ENCODE results near the gene SAMD4B. TPM values are rescaled to one million over a fixed set of nuclear protein-coding genes. Genes with fewer than 3 reads are reported as not detected.

SAMD4B gene
- total and polyA plus RNA-seq, 10 donors = 26.7 to 108 (median 80.9) TPM

DNA sequence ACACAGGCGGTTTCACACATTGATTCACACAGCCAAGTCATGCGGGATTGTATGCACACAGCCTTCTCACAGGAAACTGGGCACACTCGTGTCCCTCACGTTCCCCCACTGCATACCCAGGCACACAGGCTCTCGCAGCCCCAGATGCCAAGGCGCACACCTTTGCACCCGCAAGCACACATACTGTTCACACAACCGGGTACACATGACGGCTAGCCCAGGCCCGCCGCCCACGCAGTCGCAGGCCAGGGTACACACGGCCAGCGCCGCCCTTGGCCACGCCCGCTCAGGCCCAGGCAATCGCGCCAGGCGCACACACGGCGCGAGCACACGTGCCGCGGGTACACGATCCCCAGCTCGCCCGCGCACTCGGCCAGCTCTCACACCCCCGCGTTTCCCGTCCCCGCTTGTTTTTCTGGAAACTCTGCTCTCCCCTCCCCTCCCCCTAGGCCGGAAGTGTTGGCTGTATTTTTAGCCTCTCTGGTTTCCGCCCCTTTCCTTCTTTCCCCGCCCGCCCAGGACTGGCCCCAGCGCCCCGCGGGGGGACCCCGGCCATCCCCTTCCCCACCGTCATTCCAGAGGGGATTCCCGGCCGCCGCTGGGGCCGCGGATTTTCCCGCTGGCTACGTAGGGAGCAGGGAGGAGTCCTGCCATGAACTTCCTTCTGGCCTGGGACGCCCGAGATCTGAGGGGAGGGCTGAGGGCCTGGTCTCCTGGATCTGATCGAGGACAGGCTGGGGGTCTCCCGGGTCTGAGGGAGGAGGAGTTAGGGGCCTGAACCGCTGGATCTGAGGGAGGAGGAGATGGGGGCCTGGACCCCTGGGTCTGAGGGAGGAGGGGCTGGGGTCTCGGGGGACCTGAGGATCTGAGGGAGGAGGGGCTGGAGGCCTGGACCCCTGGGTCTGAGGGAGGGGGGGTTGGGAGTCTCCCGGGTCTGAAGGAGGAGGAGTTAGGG, 60.4 kb downstream of the SAMD4B start:
- TF ChIP-seq POLR2AphosphoS5 (IDR thresholded peaks at IDR 0.05) = peak; percentile 92 to 98 (median 93)
- TF ChIP-seq POLR2A (IDR thresholded peaks at IDR 0.05) = peak; percentile 13 to 61 (median 28)
- TF ChIP-seq, protein P1, sequence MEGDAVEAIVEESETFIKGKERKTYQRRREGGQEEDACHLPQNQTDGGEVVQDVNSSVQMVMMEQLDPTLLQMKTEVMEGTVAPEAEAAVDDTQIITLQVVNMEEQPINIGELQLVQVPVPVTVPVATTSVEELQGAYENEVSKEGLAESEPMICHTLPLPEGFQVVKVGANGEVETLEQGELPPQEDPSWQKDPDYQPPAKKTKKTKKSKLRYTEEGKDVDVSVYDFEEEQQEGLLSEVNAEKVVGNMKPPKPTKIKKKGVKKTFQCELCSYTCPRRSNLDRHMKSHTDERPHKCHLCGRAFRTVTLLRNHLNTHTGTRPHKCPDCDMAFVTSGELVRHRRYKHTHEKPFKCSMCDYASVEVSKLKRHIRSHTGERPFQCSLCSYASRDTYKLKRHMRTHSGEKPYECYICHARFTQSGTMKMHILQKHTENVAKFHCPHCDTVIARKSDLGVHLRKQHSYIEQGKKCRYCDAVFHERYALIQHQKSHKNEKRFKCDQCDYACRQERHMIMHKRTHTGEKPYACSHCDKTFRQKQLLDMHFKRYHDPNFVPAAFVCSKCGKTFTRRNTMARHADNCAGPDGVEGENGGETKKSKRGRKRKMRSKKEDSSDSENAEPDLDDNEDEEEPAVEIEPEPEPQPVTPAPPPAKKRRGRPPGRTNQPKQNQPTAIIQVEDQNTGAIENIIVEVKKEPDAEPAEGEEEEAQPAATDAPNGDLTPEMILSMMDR (IDR thresholded peaks at IDR 0.05 in 8 of 11, conservative IDR thresholded peaks at IDR 0.05 in 3 of 11) = peak in 4 of 11 experiments; percentile 9 to 37 (median 10)
- H3K27ac ChIP-seq = peak overlapping the region; percentile 88 to 100 (median 99)
- H3K4me1 ChIP-seq = peaks cover 61 to 88% (median 83%) of the 10 kb centered on the region in 6 donors
- H3K27me3 ChIP-seq (replicated peaks in 1 of 7) = no peaks in the 10 kb centered on the region
- H3K9me3 ChIP-seq = no peaks in the 10 kb centered on the region
- peak overlapping the region; percentile 4 to 96 (median 44) for H3K4me3 ChIP-seq
- 1 to 2% (median 2%) methylated on average over 50 to 59 of the region's 59 CpGs for WGBS, 5 donors
- peaks cover 0 to 11% (median 1%) of the 10 kb centered on the region in 6 donors for H3K36me3 ChIP-seq
- DNase-seq = peak; percentile 98
- intact Hi-C loops (cut with DNase I; ENCODE audit: low total_unique reads) = no loop called here

DNA sequence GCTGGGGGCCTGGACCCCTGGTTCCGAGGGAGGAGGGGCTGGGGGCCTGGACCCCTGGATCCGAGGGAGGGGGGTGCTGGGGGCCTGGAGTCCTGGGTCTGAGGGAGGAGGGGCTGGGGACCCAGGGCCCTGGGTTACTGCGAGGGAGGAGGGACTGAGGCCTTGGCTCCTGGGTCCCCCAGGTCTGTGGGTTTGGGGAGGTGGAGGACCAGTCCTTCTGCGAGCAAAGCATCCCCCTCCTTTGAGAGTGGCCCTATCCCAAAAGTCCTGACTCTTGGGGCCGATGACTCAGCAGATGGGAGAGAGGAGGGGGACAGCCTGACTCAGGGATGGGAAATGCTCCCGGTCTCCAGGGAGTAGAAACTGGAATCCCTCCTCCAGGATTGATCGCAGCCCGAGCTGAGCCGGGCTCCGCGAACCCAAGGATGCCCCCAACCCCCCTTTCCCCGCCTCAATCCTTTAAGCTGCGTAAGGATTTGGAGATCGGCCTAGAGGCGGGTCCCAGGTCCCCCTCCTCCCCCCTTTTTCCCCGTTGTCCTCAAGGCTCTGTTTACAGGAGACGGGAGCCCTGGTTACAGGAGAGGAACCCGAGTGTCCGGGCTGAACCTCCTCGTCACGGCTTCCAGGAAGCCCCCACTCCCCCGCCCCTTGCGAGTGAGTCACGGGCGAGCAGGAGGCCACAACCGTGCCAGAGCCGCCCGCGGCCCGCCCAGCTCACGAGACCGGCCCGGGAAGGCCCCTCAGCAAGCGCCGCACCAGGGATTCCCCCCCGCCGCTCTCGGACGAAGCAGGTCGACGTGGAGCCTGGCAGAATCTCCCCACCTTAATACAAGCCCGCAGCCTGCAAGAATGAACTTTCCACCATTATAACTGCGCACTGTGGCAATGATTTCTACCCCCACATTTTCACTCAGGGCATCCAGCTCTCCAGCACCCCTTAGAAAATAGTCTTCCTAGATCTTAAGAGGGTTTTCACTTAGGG, 61.4 kb downstream of the SAMD4B start:
- H3K9me3 ChIP-seq = no peaks in the 10 kb centered on the region
- WGBS, 5 donors = 0 to 2% (median 1%) methylated on average over 31 to 43 of the region's 43 CpGs
- H3K36me3 ChIP-seq = peaks cover 4 to 20% (median 11%) of the 10 kb centered on the region in 6 donors
- H3K27ac ChIP-seq = peak overlapping the region; percentile 88 to 100 (median 99)
- H3K4me1 ChIP-seq = peaks cover 51 to 85% (median 78%) of the 10 kb centered on the region in 6 donors
- peak; percentile 100 for DNase-seq
- peak overlapping the region; percentile 30 to 96 (median 44) for H3K4me3 ChIP-seq
- intact Hi-C loops (cut with DNase I; ENCODE audit: low total_unique reads) = no loop called here
- TF ChIP-seq POLR2A (IDR thresholded peaks at IDR 0.05) (peak; percentile 29 to 93 (median 32)), POLR2AphosphoS5 (IDR thresholded peaks at IDR 0.05) (peak; percentile 97 to 99 (median 97))
- TF ChIP-seq, protein P1 (IDR thresholded peaks at IDR 0.05 in 8 of 11, conservative IDR thresholded peaks at IDR 0.05 in 3 of 11) = no peak
- H3K27me3 ChIP-seq (replicated peaks in 1 of 7) = no peaks in the 10 kb centered on the region

DNA sequence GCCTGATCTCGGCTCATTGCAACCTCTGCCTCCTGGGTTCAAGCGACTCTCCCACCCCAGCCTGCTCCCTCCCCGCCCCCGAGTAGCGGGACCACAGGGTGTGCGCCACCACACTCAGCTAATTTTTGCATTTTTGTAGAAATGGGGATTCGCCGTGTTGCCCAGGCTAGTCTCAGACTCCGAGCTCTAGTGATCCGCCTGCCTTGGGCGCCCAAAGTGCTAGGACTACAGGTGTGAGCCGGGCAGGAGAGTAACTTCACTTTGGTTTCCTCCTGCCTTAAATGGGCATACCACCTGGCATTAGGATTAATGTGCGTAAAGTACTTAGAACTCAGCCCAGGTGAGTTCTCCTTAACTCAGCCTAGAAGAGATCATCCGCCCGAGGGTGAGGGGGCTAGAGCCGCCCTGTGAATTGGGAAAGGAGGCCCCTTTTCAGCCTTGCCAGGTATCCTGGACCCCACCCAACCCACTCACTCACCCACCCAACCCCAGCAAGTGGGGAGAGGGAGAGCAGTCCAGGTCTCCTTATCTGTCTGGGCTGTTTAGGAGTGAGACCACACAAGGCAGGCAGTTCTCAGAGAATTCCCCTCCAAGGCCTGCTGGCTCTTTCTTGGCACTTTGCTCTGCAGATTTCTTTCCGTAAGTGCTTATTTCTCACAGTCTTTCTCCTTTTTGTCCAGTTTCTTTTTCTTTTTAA, 63.2 kb downstream of the SAMD4B start:
- Histone ChIP-seq H3K27me3 (replicated peaks in 1 of 7) (no peaks in the 10 kb centered on the region), H3K36me3 (peaks cover 4 to 22% (median 16%) of the 10 kb centered on the region in 6 donors), H3K4me1 (peaks cover 40 to 83% (median 73%) of the 10 kb centered on the region in 6 donors), H3K27ac (peak overlapping the region; percentile 88 to 100 (median 99)), H3K9me3 (no peaks in the 10 kb centered on the region), H3K4me3 (peak overlapping the region in 6 of 8 donors; percentile 74 to 99 (median 95))
- TF ChIP-seq POLR2AphosphoS5 (IDR thresholded peaks at IDR 0.05) (peak in 2 of 3 donors; percentile 34 to 38), POLR2A (IDR thresholded peaks at IDR 0.05) (no peak)
- no peak for DNase-seq
- intact Hi-C loops (cut with DNase I; ENCODE audit: low total_unique reads) = no loop called here
- 83 to 96% (median 89%) methylated on average over 14 to 17 of the region's 17 CpGs for WGBS, 5 donors
